Measurements from ENCODE around the gene ANXA2.

DNA sequence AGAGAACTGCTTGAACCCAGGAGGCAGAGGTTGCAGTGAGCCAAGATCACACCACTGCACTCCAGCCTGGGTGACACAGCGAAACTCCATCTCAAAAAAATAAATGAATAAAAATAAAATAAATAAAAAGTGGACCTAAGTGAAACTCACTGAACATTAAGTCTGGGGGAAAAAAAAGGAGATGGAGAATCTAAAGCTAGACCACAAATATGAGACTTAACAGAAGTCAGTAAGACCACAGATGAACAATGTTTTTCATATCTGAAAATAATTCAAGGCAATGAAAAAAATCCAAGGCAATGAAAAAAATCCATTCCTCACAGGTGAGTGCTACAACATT is 18.6 kb downstream of the ANXA2 start:
- TF ChIP-seq, protein P1, sequence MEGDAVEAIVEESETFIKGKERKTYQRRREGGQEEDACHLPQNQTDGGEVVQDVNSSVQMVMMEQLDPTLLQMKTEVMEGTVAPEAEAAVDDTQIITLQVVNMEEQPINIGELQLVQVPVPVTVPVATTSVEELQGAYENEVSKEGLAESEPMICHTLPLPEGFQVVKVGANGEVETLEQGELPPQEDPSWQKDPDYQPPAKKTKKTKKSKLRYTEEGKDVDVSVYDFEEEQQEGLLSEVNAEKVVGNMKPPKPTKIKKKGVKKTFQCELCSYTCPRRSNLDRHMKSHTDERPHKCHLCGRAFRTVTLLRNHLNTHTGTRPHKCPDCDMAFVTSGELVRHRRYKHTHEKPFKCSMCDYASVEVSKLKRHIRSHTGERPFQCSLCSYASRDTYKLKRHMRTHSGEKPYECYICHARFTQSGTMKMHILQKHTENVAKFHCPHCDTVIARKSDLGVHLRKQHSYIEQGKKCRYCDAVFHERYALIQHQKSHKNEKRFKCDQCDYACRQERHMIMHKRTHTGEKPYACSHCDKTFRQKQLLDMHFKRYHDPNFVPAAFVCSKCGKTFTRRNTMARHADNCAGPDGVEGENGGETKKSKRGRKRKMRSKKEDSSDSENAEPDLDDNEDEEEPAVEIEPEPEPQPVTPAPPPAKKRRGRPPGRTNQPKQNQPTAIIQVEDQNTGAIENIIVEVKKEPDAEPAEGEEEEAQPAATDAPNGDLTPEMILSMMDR (IDR thresholded peaks at IDR 0.05): no peak
- no peak for TF ChIP-seq FOSL2 (IDR thresholded peaks at IDR 0.05; ENCODE audit: borderline replicate concordance, low read depth)
- TF ChIP-seq, protein P2, sequence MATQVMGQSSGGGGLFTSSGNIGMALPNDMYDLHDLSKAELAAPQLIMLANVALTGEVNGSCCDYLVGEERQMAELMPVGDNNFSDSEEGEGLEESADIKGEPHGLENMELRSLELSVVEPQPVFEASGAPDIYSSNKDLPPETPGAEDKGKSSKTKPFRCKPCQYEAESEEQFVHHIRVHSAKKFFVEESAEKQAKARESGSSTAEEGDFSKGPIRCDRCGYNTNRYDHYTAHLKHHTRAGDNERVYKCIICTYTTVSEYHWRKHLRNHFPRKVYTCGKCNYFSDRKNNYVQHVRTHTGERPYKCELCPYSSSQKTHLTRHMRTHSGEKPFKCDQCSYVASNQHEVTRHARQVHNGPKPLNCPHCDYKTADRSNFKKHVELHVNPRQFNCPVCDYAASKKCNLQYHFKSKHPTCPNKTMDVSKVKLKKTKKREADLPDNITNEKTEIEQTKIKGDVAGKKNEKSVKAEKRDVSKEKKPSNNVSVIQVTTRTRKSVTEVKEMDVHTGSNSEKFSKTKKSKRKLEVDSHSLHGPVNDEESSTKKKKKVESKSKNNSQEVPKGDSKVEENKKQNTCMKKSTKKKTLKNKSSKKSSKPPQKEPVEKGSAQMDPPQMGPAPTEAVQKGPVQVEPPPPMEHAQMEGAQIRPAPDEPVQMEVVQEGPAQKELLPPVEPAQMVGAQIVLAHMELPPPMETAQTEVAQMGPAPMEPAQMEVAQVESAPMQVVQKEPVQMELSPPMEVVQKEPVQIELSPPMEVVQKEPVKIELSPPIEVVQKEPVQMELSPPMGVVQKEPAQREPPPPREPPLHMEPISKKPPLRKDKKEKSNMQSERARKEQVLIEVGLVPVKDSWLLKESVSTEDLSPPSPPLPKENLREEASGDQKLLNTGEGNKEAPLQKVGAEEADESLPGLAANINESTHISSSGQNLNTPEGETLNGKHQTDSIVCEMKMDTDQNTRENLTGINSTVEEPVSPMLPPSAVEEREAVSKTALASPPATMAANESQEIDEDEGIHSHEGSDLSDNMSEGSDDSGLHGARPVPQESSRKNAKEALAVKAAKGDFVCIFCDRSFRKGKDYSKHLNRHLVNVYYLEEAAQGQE (IDR thresholded peaks at IDR 0.05; ENCODE audit: low read depth, low read length): no peak
- TF ChIP-seq, protein P3, sequence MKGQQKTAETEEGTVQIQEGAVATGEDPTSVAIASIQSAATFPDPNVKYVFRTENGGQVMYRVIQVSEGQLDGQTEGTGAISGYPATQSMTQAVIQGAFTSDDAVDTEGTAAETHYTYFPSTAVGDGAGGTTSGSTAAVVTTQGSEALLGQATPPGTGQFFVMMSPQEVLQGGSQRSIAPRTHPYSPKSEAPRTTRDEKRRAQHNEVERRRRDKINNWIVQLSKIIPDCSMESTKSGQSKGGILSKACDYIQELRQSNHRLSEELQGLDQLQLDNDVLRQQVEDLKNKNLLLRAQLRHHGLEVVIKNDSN (IDR thresholded peaks at IDR 0.05; ENCODE audit: borderline replicate concordance, low read depth): no peak
- no peak for TF ChIP-seq RAD21 (IDR thresholded peaks at IDR 0.05; ENCODE audit: low read length)
- no peak for TF ChIP-seq CHD2 (IDR thresholded peaks at IDR 0.05; ENCODE audit: low read length, partially characterized antibody)
- TF ChIP-seq, protein P4, sequence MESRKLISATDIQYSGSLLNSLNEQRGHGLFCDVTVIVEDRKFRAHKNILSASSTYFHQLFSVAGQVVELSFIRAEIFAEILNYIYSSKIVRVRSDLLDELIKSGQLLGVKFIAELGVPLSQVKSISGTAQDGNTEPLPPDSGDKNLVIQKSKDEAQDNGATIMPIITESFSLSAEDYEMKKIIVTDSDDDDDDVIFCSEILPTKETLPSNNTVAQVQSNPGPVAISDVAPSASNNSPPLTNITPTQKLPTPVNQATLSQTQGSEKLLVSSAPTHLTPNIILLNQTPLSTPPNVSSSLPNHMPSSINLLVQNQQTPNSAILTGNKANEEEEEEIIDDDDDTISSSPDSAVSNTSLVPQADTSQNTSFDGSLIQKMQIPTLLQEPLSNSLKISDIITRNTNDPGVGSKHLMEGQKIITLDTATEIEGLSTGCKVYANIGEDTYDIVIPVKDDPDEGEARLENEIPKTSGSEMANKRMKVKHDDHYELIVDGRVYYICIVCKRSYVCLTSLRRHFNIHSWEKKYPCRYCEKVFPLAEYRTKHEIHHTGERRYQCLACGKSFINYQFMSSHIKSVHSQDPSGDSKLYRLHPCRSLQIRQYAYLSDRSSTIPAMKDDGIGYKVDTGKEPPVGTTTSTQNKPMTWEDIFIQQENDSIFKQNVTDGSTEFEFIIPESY (IDR thresholded peaks at IDR 0.05; ENCODE audit: borderline replicate concordance, low read depth): no peak
- TF ChIP-seq EZH2phosphoT487 (IDR thresholded peaks at IDR 0.05; ENCODE audit: borderline replicate concordance, low read depth): no peak
- no peak for TF ChIP-seq TAF1 (IDR thresholded peaks at IDR 0.05; ENCODE audit: borderline replicate concordance, low read depth, low read length)
- no peak for TF ChIP-seq JUND (IDR thresholded peaks at IDR 0.05)
- TF ChIP-seq POLR2AphosphoS5 (IDR thresholded peaks at IDR 0.05; ENCODE audit: low read depth, low read length): no peak
- no peak for TF ChIP-seq FOXM1 (IDR thresholded peaks at IDR 0.05; ENCODE audit: low read depth)
- no peak for TF ChIP-seq GABPA (IDR thresholded peaks at IDR 0.05; ENCODE audit: low read depth)
- TF ChIP-seq EP300 (IDR thresholded peaks at IDR 0.05; ENCODE audit: borderline replicate concordance in 1 of 2, low read depth in 1 of 2, low read length in 1 of 2): no peak
